ENCODE measurements around the gene THOC1. TPM values are rescaled to one million over a fixed set of nuclear protein-coding genes. Genes with fewer than 3 reads are reported as not detected.

THOC1 gene
- total RNA-seq, 2 donors from 2014 or later, result 17.8 to 32.9 TPM

- H3K36me3 ChIP-seq, result no peaks in the 10 kb centered on the region
- no peaks in the 10 kb centered on the region for H3K27me3 ChIP-seq
- H3K27ac ChIP-seq, result no peak overlapping the region
- intact Hi-C loops (cut with DNase I), result no loop called here
- H3K4me3 ChIP-seq, result no peak overlapping the region
- no peak overlapping the region for H3K9ac ChIP-seq (ENCODE audit: low read depth in 2 of 2, low read length in 2 of 2)
- no peaks in the 10 kb centered on the region for H3K4me1 ChIP-seq
- no peak for TF ChIP-seq CTCF (IDR thresholded peaks at IDR 0.05)
- no peaks in the 10 kb centered on the region for H3K9me3 ChIP-seq
- DNase-seq, result no peak
Measured at GRCh38 chr18:261398-262073, 6.3 kb downstream of the THOC1 start.

- no peaks in the 10 kb centered on the region for H3K36me3 ChIP-seq
- no peaks in the 10 kb centered on the region for H3K9me3 ChIP-seq
- no peaks in the 10 kb centered on the region for H3K27me3 ChIP-seq
- no peak overlapping the region for H3K9ac ChIP-seq (ENCODE audit: low read depth in 2 of 2, low read length in 2 of 2)
- intact Hi-C loops (cut with DNase I), result no loop called here
- no peak for DNase-seq
- no peaks in the 10 kb centered on the region for H3K4me1 ChIP-seq
- no peak overlapping the region for H3K27ac ChIP-seq
- TF ChIP-seq CTCF (IDR thresholded peaks at IDR 0.05), result no peak
- H3K4me3 ChIP-seq, result no peak overlapping the region
Measured at GRCh38 chr18:260547-260946, 7.3 kb downstream of the THOC1 start.

- H3K9me3 ChIP-seq, result no peaks in the 10 kb centered on the region
- no peaks in the 10 kb centered on the region for H3K36me3 ChIP-seq
- intact Hi-C loops (cut with DNase I), result no loop called here
- no peaks in the 10 kb centered on the region for H3K4me1 ChIP-seq
- no peak overlapping the region for H3K9ac ChIP-seq (ENCODE audit: low read depth in 2 of 2, low read length in 2 of 2)
- H3K27ac ChIP-seq, result no peak overlapping the region
- no peak overlapping the region for H3K4me3 ChIP-seq
- no peak for TF ChIP-seq CTCF (IDR thresholded peaks at IDR 0.05)
- no peaks in the 10 kb centered on the region for H3K27me3 ChIP-seq
- DNase-seq, result no peak
Measured at GRCh38 chr18:255171-255570, 12.7 kb downstream of the THOC1 start.

DNA sequence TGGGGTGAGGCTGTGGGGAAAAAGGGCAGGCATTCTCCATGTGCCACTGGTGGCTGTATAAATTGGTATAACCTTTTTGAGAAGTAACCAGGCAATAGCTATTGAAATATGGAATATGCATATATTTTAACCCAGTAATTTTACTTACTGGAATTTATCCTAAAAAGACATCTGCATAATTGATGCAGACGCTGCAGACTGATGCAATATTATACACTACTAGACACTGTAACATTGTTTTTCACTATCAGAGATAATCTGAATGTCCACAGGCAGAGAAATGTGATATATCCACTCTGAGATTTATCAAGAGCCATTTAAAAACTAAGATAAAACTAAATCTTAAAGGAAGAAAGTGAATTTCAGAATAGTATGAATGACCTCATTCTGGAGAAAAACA lies 14.7 kb downstream of the THOC1 start:
- no peak overlapping the region for H3K4me3 ChIP-seq
- no peaks in the 10 kb centered on the region for H3K36me3 ChIP-seq
- no peak for DNase-seq
- H3K9ac ChIP-seq (ENCODE audit: low read depth in 2 of 2, low read length in 2 of 2), result no peak overlapping the region
- no peak for TF ChIP-seq CTCF (IDR thresholded peaks at IDR 0.05)
- no peaks in the 10 kb centered on the region for H3K27me3 ChIP-seq
- intact Hi-C loops (cut with DNase I), result no loop called here
- no peak overlapping the region for H3K27ac ChIP-seq
- no peaks in the 10 kb centered on the region for H3K9me3 ChIP-seq
- no peaks in the 10 kb centered on the region for H3K4me1 ChIP-seq

DNA sequence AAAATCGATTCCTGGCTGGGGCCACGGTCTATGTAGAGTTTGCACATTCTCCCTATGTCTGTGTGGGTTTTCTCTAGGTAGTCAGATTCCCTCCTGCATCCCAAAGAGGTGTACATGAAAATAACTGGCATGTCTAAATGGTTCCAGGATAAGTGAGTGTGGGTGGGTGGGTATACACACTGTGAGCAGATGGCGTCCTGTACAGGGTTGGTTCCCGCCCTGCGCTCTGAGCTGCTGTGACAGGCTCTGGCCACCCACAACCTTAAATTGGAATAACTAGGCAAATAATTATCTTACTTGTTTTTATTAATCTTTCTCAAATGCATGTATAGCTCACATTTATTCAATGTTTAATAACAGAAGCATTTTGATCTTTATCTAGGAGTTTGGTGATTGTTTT lies 16.3 kb downstream of the THOC1 start:
- DNase-seq, result no peak
- H3K27me3 ChIP-seq, result no peaks in the 10 kb centered on the region
- H3K9me3 ChIP-seq, result no peaks in the 10 kb centered on the region
- no peaks in the 10 kb centered on the region for H3K4me1 ChIP-seq
- H3K9ac ChIP-seq (ENCODE audit: low read depth in 2 of 2, low read length in 2 of 2), result no peak overlapping the region
- H3K27ac ChIP-seq, result no peak overlapping the region
- H3K4me3 ChIP-seq, result no peak overlapping the region
- no peak for TF ChIP-seq CTCF (IDR thresholded peaks at IDR 0.05)
- intact Hi-C loops (cut with DNase I), result no loop called here
- H3K36me3 ChIP-seq, result no peaks in the 10 kb centered on the region
